Hepatocyte (in vitro differentiated cells): Measurements from ENCODE around the gene IGSF23.

Experiments used
- CTCF ChIP-seq: fragments of 200-600 bp; sonication (generic); IDR thresholded peaks from 2 replicates; pipeline ENCODE4 v1.5.1; 2016; ENCODE audit warnings: antibody characterized with exemption, mild to moderate bottlenecking; ENCODE audit not compliant: poor library complexity
- EZH2 ChIP-seq: fragments of 200-600 bp; sonication (generic); IDR thresholded peaks from 2 replicates; pipeline ENCODE4 v1.6.1; 2016; ENCODE audit warnings: antibody characterized with exemption, mild to moderate bottlenecking, borderline replicate concordance

- TF ChIP-seq CTCF, result no peak
- no peak for TF ChIP-seq EZH2
Measured at GRCh38 chr19:44634785-44635184, 21.4 kb downstream of the IGSF23 start.
